ENCODE results near the gene NCAPG2.

NCAPG2 gene

DNA sequence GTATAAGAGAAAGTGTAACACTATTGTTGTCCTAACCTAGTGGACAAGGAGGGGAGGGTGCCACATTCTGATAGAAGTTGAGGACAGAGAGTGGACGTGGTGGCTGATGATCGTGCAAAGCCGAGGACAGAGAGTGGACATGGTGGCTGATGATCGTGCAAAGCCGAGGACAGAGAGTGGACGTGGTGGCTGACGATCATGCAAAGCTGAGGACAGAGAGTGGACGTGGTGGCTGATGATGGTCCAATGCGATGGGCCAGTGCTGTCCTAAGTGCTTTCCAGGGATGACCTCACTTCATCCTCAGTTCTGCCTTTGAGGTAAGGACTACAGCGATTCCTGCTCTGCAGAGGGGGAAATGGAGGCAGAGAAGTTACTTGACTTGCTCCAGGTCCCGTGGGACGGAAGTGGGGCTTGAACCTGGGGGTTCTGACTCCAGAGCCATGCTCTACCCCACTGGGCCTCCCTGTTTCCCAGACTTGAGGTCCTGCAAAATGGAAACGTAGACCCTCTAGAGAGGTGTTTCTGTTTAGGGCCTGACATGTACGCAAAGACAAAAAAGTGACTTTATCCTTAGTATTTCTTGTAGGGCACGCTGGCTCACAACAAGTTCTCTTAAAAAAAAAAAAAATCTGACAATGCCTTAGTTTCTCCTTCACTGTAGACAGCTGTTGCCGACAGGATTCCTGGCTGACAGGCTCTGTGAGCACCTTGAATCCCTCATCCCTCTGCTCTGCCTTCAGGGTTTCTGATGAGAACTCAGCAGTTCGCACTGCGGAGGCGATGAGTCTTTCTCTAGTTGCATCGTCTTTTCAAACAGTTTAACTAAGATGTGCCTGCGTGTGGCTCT is 20.3 kb upstream of the NCAPG2 start:
- Histone ChIP-seq H3K9me3 (ENCODE audit: insufficient read depth, low read depth, low read length) (no peaks in the 10 kb centered on the region), H3K4me2 (ENCODE audit: low read depth, low read length, poor library complexity, severe bottlenecking) (no peak overlapping the region)
- TF ChIP-seq EZH2phosphoT487 (IDR thresholded peaks at IDR 0.05; ENCODE audit: borderline replicate concordance), result no peak
- TF ChIP-seq, protein P1, sequence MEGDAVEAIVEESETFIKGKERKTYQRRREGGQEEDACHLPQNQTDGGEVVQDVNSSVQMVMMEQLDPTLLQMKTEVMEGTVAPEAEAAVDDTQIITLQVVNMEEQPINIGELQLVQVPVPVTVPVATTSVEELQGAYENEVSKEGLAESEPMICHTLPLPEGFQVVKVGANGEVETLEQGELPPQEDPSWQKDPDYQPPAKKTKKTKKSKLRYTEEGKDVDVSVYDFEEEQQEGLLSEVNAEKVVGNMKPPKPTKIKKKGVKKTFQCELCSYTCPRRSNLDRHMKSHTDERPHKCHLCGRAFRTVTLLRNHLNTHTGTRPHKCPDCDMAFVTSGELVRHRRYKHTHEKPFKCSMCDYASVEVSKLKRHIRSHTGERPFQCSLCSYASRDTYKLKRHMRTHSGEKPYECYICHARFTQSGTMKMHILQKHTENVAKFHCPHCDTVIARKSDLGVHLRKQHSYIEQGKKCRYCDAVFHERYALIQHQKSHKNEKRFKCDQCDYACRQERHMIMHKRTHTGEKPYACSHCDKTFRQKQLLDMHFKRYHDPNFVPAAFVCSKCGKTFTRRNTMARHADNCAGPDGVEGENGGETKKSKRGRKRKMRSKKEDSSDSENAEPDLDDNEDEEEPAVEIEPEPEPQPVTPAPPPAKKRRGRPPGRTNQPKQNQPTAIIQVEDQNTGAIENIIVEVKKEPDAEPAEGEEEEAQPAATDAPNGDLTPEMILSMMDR (conservative IDR thresholded peaks at IDR 0.05; ENCODE audit: low read length), result no peak

DNA sequence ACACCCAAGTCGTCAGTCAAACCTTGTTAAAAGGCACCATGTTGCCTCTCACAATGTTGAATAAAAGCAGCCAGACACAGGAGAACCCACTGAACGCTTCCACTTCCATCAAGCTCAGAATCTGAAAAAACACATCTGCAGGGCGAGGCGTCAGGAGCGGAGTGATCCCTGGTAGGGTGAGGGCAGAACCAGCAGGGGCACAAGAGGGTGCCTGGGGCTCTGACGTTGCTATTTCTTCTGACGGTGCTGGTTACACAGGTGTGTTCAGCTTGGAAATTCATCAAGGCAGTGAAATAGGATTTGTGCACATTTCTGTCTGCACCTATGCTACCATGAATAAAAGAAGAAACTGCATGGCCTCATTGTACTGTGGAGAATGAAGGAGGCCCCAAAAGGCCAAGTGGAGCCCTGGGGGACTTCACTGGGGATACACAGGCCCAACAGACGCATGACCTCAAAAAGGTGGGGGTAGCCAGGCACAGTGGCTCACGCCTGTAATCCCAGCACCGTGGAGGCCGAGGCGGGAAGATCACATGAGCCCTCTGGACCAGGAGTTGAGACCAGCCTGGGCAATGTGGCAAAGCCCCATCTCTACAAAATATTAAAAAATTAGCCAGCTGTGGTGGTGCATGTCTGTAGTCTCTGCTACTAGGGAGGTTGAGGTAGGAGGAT is 19.2 kb upstream of the NCAPG2 start:
- TF ChIP-seq, protein P1 (conservative IDR thresholded peaks at IDR 0.05; ENCODE audit: low read length), result no peak
- no peak for TF ChIP-seq EZH2phosphoT487 (IDR thresholded peaks at IDR 0.05; ENCODE audit: borderline replicate concordance)
- H4K20me1 ChIP-seq (ENCODE audit: insufficient read depth, low read length, poor library complexity, severe bottlenecking), result no peaks in the 10 kb centered on the region

More for the DNA sequence above, 20.3 kb upstream of the NCAPG2 start:
- Histone ChIP-seq H4K20me1 (ENCODE audit: insufficient read depth, low read length, poor library complexity, severe bottlenecking) (no peaks in the 10 kb centered on the region), H3K9me2 (replicated peaks; ENCODE audit: low read depth, low read length) (no peaks in the 10 kb centered on the region), H3F3A (ENCODE audit: low read depth) (no peaks in the 10 kb centered on the region; the same call in 1 of the 2 replicates), H3K9ac (ENCODE audit: low read depth, low read length, poor library complexity, severe bottlenecking) (no peak overlapping the region), H3K36me3 (ENCODE audit: insufficient read depth, low read length) (peaks cover 3% of the 10 kb centered on the region; the same call in 1 of the 2 replicates), H3K27me3 (ENCODE audit: insufficient read depth, low read length, poor library complexity, severe bottlenecking) (no peaks in the 10 kb centered on the region), H3K4me3 (ENCODE audit: low read length, poor library complexity, severe bottlenecking) (no peak overlapping the region), H3K4me1 (ENCODE audit: insufficient read depth, low read length, poor library complexity, severe bottlenecking) (no peaks in the 10 kb centered on the region), H2AFZ (ENCODE audit: low read length) (no peak overlapping the region), H3K79me2 (ENCODE audit: insufficient read depth, low read length) (no peaks in the 10 kb centered on the region)

DNA sequence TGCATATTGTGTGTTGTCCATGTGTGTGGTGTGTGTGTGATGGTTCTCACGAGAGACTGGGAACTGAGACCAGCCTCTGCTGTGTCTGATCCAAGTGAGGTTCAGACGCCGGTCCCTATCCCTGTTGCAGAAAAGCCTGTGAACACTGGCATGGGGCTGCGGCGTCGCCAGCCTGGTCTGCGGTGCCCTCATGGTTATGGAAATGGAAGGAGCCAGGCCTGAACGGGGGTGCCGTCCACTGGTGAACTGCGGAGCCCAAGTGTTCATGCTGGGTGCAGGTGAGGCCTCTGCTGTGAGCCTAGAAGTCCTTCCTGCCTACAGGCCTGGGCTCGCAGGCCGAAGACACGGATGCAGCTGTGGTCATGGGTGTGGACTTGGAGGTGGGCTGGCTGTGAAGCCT is 18.7 kb upstream of the NCAPG2 start:
- Histone ChIP-seq H3F3A (ENCODE audit: low read depth) (no peaks in the 10 kb centered on the region; the same call in 1 of the 2 replicates), H3K9ac (ENCODE audit: low read depth, low read length, poor library complexity, severe bottlenecking) (no peak overlapping the region), H3K9me2 (replicated peaks; ENCODE audit: low read depth, low read length) (no peaks in the 10 kb centered on the region), H3K79me2 (ENCODE audit: insufficient read depth, low read length) (no peaks in the 10 kb centered on the region), H3K27me3 (ENCODE audit: insufficient read depth, low read length, poor library complexity, severe bottlenecking) (no peaks in the 10 kb centered on the region), H3K36me3 (ENCODE audit: insufficient read depth, low read length) (no peaks in the 10 kb centered on the region), H3K4me3 (ENCODE audit: low read length, poor library complexity, severe bottlenecking) (no peak overlapping the region), H2AFZ (ENCODE audit: low read length) (no peak overlapping the region), H3K4me2 (ENCODE audit: low read depth, low read length, poor library complexity, severe bottlenecking) (no peak overlapping the region), H3K4me1 (ENCODE audit: insufficient read depth, low read length, poor library complexity, severe bottlenecking) (no peaks in the 10 kb centered on the region), H4K20me1 (ENCODE audit: insufficient read depth, low read length, poor library complexity, severe bottlenecking) (no peaks in the 10 kb centered on the region), H3K9me3 (ENCODE audit: insufficient read depth, low read depth, low read length) (no peaks in the 10 kb centered on the region)
- TF ChIP-seq, protein P1 (conservative IDR thresholded peaks at IDR 0.05; ENCODE audit: low read length), result no peak
- no peak for TF ChIP-seq EZH2phosphoT487 (IDR thresholded peaks at IDR 0.05; ENCODE audit: borderline replicate concordance)

More for the DNA sequence above, 19.2 kb upstream of the NCAPG2 start:
- Histone ChIP-seq H2AFZ (ENCODE audit: low read length) (no peak overlapping the region), H3K4me3 (ENCODE audit: low read length, poor library complexity, severe bottlenecking) (no peak overlapping the region), H3K9ac (ENCODE audit: low read depth, low read length, poor library complexity, severe bottlenecking) (no peak overlapping the region), H3K4me1 (ENCODE audit: insufficient read depth, low read length, poor library complexity, severe bottlenecking) (no peaks in the 10 kb centered on the region), H3K9me3 (ENCODE audit: insufficient read depth, low read depth, low read length) (no peaks in the 10 kb centered on the region), H3K36me3 (ENCODE audit: insufficient read depth, low read length) (no peaks in the 10 kb centered on the region), H3F3A (ENCODE audit: low read depth) (no peaks in the 10 kb centered on the region; the same call in 1 of the 2 replicates), H3K4me2 (ENCODE audit: low read depth, low read length, poor library complexity, severe bottlenecking) (no peak overlapping the region), H3K9me2 (replicated peaks; ENCODE audit: low read depth, low read length) (no peaks in the 10 kb centered on the region), H3K79me2 (ENCODE audit: insufficient read depth, low read length) (no peaks in the 10 kb centered on the region), H3K27me3 (ENCODE audit: insufficient read depth, low read length, poor library complexity, severe bottlenecking) (no peaks in the 10 kb centered on the region)

All from Loucy (cell line).